Neural cell (in vitro differentiated cells): Measurements from ENCODE around the gene LMO7. TPM values are rescaled to one million over a fixed set of nuclear protein-coding genes. Genes with fewer than 3 reads are reported as not detected.

ENCODE experiments used
- H2AFZ ChIP-seq: fragments of 200-600, 300-800 bp; sonication (generic), shearing (Covaris generic); 2 replicates; pipeline ENCODE4 v1.6.0; 2014; ENCODE audit warnings: low read depth, mild to moderate bottlenecking, antibody characterized with exemption, low read length, moderate library complexity
- H3F3A ChIP-seq: fragments of 200-600 bp; shearing (Covaris generic); 2 replicates; pipeline ENCODE4 v1.6.1; 2016; ENCODE audit warnings: mild to moderate bottlenecking, moderate library complexity, mixed read lengths, antibody characterized with exemption, low read length; ENCODE audit not compliant: insufficient read depth, poor library complexity, severe bottlenecking
- H3K27ac ChIP-seq: fragments of 200-600, 300-800 bp; sonication (generic), shearing (Covaris generic); 2 replicates; pipeline ENCODE4 v1.5.1; 2014; ENCODE audit warnings: mild to moderate bottlenecking, low read length, moderate library complexity
- H3K27me3 ChIP-seq: fragments of 300-800, 200-600 bp; sonication (generic), shearing (Covaris generic); 2 replicates; pipeline ENCODE4 v1.6.0; 2014; ENCODE audit warnings: mild to moderate bottlenecking, low read depth, low read length, moderate library complexity; ENCODE audit not compliant: insufficient read depth
- H3K36me3 ChIP-seq: fragments of 300-800, 200-600 bp; sonication (generic), shearing (Covaris generic); 2 replicates; pipeline ENCODE4 v1.5.1; 2014; ENCODE audit warnings: mild to moderate bottlenecking, antibody characterized with exemption, low read length, moderate library complexity; ENCODE audit not compliant: insufficient read depth
- H3K4me2 ChIP-seq: fragments of 300-800, 200-600 bp; sonication (generic), shearing (Covaris generic); 2 replicates; pipeline ENCODE4 v1.6.0; 2014; ENCODE audit warnings: mild to moderate bottlenecking, low read length
- H3K4me3 ChIP-seq: fragments of 300-800, 200-600 bp; sonication (generic), shearing (Covaris generic); 2 replicates; pipeline ENCODE4 v1.5.1; 2014; ENCODE audit warnings: mild to moderate bottlenecking, low read length, moderate library complexity
- H3K79me2 ChIP-seq: fragments of 200-600 bp; shearing (Covaris generic); replicated peaks from 2 replicates; pipeline ENCODE4 v1.6.0; 2014; ENCODE audit warnings: mild to moderate bottlenecking, low read length, moderate library complexity; ENCODE audit not compliant: insufficient read depth
- H3K9ac ChIP-seq: fragments of 300-800, 200-600 bp; sonication (generic), shearing (Covaris generic); 2 replicates; pipeline ENCODE4 v1.6.1; 2016; ENCODE audit warnings: mild to moderate bottlenecking, low read length, mixed read lengths
- H3K9me2 ChIP-seq: fragments of 200-600 bp; shearing (Covaris generic); 2 replicates; pipeline ENCODE4 v1.6.1; 2016; ENCODE audit warnings: mild to moderate bottlenecking, low read length, mixed read lengths; ENCODE audit not compliant: insufficient read depth
- H3K9me3 ChIP-seq: fragments of 200-600, 300-800 bp; sonication (generic), shearing (Covaris generic); 2 replicates; pipeline ENCODE4 v1.6.1; 2016; ENCODE audit warnings: mild to moderate bottlenecking, mixed run types, low read length, moderate library complexity, mixed read lengths
- H4K20me1 ChIP-seq: fragments of 200-600 bp; shearing (Covaris generic); 2 replicates; pipeline ENCODE4 v1.6.1; 2016; ENCODE audit warnings: mild to moderate bottlenecking, mixed run types; ENCODE audit not compliant: insufficient read depth
- EP300 ChIP-seq: fragments of 450-650 bp; conservative IDR thresholded peaks from 2 replicates; pipeline ENCODE4 v1.6.1; 2014; ENCODE audit warnings: antibody characterized with exemption, mild to moderate bottlenecking, moderate library complexity; ENCODE audit not compliant: poor library complexity, severe bottlenecking
- EZH2 ChIP-seq: fragments of 200-600, 300-800 bp; shearing (Covaris generic), sonication (generic); IDR thresholded peaks from 2 replicates; pipeline ENCODE4 v1.6.1; 2014; ENCODE audit warnings: antibody characterized with exemption, low read length, borderline replicate concordance, mild to moderate bottlenecking; ENCODE audit not compliant: insufficient read depth, poor library complexity, severe bottlenecking
- MXI1 ChIP-seq: fragments of 450-650 bp; conservative IDR thresholded peaks from 2 replicates; pipeline ENCODE4 v1.6.1; 2014; ENCODE audit warnings: antibody characterized with exemption, mild to moderate bottlenecking; ENCODE audit not compliant: poor library complexity, severe bottlenecking
- POLR2AphosphoS5 ChIP-seq: IDR thresholded peaks from 2 replicates; pipeline ENCODE4 v1.6.1; 2012
- RAD21 ChIP-seq: fragments of 450-650 bp; conservative IDR thresholded peaks from 2 replicates; pipeline ENCODE4 v1.6.1; 2014; ENCODE audit warnings: antibody characterized with exemption, mild to moderate bottlenecking, moderate library complexity
- SMC3 ChIP-seq: fragments of 450-650 bp; conservative IDR thresholded peaks from 2 replicates; pipeline ENCODE4 v1.6.1; 2014; ENCODE audit warnings: antibody characterized with exemption, mild to moderate bottlenecking, moderate library complexity; ENCODE audit not compliant: poor library complexity
- TAF1 ChIP-seq: IDR thresholded peaks from 2 replicates; pipeline ENCODE4 v1.6.1; 2012; ENCODE audit warnings: low read depth
- polyA plus RNA-seq: library from polyadenylated mRNA; depleted of rRNA; stranded (reverse); fragments of >200 nt; gene quantifications from 2 replicates; pipeline ENCODE4 v1.2.3, GENCODE V29; 2014
- TF ChIP-seq, protein P1 (sequence below): IDR thresholded peaks from 2 replicates; pipeline ENCODE4 v1.6.1; 2012; ENCODE audit warnings: borderline replicate concordance
- TF ChIP-seq, protein P2 (sequence below): fragments of 450-650 bp; IDR thresholded peaks from 2 replicates; pipeline ENCODE4 v1.5.1; 2014; ENCODE audit warnings: antibody characterized with exemption, mild to moderate bottlenecking, moderate library complexity; ENCODE audit not compliant: poor library complexity, severe bottlenecking

The LMO7 gene
- polyA plus RNA-seq, 1 donor from 2014 or later, result 14.2 TPM

DNA sequence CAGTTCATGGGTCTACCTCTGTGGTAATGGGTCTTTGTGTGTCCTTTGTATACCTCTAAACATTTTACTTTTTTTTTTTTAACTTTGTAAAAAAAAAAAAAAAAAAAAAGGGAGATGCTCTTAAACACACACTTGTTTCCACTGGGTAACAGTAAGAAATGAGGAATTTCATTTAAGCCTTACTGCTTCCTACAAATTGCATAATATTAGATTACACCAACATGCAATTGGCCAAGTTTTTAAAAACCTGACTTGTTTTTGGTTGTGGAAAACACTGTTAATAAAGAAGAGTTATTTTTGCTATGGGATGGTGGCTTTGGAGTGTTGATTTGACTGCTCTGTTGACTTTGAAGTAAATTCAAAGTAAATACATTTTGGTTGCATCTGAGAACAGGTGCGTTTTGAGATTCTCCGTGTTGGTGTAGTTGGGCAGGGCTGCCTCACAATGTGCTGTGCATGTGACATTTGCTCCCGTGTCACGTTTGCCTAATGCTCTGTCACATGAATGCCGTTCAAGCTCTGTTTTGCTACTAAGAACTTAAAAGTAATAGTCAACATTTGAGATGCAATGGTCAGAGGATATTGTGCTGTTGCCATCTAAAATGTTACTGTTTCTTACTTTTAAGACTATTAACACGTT is 202.4 kb downstream of the LMO7 start:
- TF ChIP-seq POLR2AphosphoS5 (no peak), SMC3 (no peak), EP300 (no peak), TAF1 (no peak), EZH2 (no peak), RAD21 (no peak), MXI1 (no peak)
- TF ChIP-seq, protein P1, sequence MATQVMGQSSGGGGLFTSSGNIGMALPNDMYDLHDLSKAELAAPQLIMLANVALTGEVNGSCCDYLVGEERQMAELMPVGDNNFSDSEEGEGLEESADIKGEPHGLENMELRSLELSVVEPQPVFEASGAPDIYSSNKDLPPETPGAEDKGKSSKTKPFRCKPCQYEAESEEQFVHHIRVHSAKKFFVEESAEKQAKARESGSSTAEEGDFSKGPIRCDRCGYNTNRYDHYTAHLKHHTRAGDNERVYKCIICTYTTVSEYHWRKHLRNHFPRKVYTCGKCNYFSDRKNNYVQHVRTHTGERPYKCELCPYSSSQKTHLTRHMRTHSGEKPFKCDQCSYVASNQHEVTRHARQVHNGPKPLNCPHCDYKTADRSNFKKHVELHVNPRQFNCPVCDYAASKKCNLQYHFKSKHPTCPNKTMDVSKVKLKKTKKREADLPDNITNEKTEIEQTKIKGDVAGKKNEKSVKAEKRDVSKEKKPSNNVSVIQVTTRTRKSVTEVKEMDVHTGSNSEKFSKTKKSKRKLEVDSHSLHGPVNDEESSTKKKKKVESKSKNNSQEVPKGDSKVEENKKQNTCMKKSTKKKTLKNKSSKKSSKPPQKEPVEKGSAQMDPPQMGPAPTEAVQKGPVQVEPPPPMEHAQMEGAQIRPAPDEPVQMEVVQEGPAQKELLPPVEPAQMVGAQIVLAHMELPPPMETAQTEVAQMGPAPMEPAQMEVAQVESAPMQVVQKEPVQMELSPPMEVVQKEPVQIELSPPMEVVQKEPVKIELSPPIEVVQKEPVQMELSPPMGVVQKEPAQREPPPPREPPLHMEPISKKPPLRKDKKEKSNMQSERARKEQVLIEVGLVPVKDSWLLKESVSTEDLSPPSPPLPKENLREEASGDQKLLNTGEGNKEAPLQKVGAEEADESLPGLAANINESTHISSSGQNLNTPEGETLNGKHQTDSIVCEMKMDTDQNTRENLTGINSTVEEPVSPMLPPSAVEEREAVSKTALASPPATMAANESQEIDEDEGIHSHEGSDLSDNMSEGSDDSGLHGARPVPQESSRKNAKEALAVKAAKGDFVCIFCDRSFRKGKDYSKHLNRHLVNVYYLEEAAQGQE, result no peak
- TF ChIP-seq, protein P2, sequence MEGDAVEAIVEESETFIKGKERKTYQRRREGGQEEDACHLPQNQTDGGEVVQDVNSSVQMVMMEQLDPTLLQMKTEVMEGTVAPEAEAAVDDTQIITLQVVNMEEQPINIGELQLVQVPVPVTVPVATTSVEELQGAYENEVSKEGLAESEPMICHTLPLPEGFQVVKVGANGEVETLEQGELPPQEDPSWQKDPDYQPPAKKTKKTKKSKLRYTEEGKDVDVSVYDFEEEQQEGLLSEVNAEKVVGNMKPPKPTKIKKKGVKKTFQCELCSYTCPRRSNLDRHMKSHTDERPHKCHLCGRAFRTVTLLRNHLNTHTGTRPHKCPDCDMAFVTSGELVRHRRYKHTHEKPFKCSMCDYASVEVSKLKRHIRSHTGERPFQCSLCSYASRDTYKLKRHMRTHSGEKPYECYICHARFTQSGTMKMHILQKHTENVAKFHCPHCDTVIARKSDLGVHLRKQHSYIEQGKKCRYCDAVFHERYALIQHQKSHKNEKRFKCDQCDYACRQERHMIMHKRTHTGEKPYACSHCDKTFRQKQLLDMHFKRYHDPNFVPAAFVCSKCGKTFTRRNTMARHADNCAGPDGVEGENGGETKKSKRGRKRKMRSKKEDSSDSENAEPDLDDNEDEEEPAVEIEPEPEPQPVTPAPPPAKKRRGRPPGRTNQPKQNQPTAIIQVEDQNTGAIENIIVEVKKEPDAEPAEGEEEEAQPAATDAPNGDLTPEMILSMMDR, result no peak
- H3K9me3 ChIP-seq, result no peaks in the 10 kb centered on the region
- no peak overlapping the region for H3K4me3 ChIP-seq

GRCh38 chr13:75839406-75839805 is 203.3 kb downstream of the LMO7 start:
- no peaks in the 10 kb centered on the region for H3K79me2 ChIP-seq
- H4K20me1 ChIP-seq, result no peaks in the 10 kb centered on the region
- H3K9ac ChIP-seq, result no peak overlapping the region

More for the DNA sequence above, 202.4 kb downstream of the LMO7 start:
- H3K4me2 ChIP-seq, result no peak overlapping the region
- H3K9me2 ChIP-seq, result no peaks in the 10 kb centered on the region
- no peaks in the 10 kb centered on the region for H3K27me3 ChIP-seq
- no peak overlapping the region for H3K27ac ChIP-seq
- no peaks in the 10 kb centered on the region for H3K36me3 ChIP-seq
- no peaks in the 10 kb centered on the region for H3F3A ChIP-seq
- no peak overlapping the region for H2AFZ ChIP-seq
- no peaks in the 10 kb centered on the region for H3K79me2 ChIP-seq
- no peak overlapping the region for H3K9ac ChIP-seq
- H4K20me1 ChIP-seq, result no peaks in the 10 kb centered on the region

More at GRCh38 chr13:75839406-75839805, 203.3 kb downstream of the LMO7 start:
- TF ChIP-seq, protein P2, result no peak
- no peak for TF ChIP-seq POLR2AphosphoS5
- TF ChIP-seq MXI1, result no peak
- TF ChIP-seq EZH2, result no peak
- TF ChIP-seq, protein P1, result no peak
- TF ChIP-seq RAD21, result no peak
- TF ChIP-seq SMC3, result no peak
- TF ChIP-seq EP300, result no peak
- no peak for TF ChIP-seq TAF1
- H3K4me3 ChIP-seq, result no peak overlapping the region
- no peaks in the 10 kb centered on the region for H3K9me2 ChIP-seq
- H3K4me2 ChIP-seq, result no peak overlapping the region
- no peak overlapping the region for H2AFZ ChIP-seq
- no peaks in the 10 kb centered on the region for H3K36me3 ChIP-seq
- no peaks in the 10 kb centered on the region for H3K9me3 ChIP-seq
- no peak overlapping the region for H3K27ac ChIP-seq
- H3K27me3 ChIP-seq, result no peaks in the 10 kb centered on the region
- H3F3A ChIP-seq, result no peaks in the 10 kb centered on the region
